ENCODE data around the gene RIPK1. TPM values are rescaled to one million over a fixed set of nuclear protein-coding genes. Genes with fewer than 3 reads are reported as not detected.
A peak's percentile ranks its signal among the peaks of the same experiment; 100 is the strongest.
"Not testable (repeated sequence)": the region's sequence is repeated elsewhere in the genome, so short reads cannot be mapped to it uniquely, and the experiment has no call there.

The RIPK1 gene
- total RNA-seq, 1 donor from 2014 or later: 10.6 TPM

DNA sequence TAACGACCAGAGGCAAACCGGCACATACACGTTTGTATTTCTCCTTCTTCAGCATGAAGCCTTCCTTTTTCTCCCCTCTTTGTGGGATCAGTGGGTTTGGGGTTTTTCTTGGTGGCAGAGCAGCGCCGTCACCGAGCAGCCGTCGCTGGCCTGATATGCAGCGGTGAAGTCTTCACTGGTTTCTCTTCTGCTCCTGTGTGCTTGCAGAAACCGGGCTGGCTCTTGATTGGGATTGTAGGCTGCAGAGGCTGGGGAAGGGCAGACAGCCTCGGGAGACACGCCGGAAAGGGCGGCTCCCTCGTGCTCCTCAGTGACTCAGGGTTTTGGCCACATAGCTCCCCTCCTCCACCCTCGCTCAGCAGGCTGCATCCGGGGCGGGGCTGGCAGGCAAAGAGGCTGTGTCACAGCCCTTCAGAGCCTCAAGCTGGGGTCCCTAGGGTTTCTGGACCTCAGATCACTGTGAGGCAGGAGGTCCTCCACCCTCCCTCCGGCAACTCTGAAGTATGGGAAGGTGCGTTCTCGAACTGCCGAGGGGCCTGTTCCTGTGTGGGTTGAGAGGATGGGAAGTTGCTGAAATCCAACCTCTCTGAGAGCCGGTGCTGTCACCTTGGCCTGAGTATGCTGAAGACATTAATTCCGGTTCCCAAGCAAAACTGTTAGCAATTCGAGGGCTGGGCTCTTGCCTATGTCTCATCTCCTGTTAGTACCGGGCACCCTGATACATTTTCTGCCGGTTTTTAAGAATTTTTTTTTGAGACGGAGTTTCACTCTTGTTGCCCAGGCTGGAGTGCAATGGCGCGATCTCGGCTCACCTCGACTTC is 44.4 kb upstream of the RIPK1 start:
- TF ChIP-seq, protein P1, sequence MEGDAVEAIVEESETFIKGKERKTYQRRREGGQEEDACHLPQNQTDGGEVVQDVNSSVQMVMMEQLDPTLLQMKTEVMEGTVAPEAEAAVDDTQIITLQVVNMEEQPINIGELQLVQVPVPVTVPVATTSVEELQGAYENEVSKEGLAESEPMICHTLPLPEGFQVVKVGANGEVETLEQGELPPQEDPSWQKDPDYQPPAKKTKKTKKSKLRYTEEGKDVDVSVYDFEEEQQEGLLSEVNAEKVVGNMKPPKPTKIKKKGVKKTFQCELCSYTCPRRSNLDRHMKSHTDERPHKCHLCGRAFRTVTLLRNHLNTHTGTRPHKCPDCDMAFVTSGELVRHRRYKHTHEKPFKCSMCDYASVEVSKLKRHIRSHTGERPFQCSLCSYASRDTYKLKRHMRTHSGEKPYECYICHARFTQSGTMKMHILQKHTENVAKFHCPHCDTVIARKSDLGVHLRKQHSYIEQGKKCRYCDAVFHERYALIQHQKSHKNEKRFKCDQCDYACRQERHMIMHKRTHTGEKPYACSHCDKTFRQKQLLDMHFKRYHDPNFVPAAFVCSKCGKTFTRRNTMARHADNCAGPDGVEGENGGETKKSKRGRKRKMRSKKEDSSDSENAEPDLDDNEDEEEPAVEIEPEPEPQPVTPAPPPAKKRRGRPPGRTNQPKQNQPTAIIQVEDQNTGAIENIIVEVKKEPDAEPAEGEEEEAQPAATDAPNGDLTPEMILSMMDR (IDR thresholded peaks at IDR 0.05; ENCODE audit: partially characterized antibody, unreplicated experiment): no peak
- Mint-ChIP-seq H3K27ac (ENCODE audit: unreplicated experiment) (peak overlapping the region; percentile 68), H3K9me3 (ENCODE audit: unreplicated experiment) (peaks cover 7% of the 10 kb centered on the region), H3K36me3 (ENCODE audit: unreplicated experiment) (peaks cover 8% of the 10 kb centered on the region), H3K4me3 (ENCODE audit: unreplicated experiment) (peak overlapping the region; percentile 89), H3K27me3 (ENCODE audit: unreplicated experiment) (no peaks in the 10 kb centered on the region), H3K4me1 (ENCODE audit: low read depth, unreplicated experiment) (peaks cover 14% of the 10 kb centered on the region)
- DNase-seq: peak; percentile 86

DNA sequence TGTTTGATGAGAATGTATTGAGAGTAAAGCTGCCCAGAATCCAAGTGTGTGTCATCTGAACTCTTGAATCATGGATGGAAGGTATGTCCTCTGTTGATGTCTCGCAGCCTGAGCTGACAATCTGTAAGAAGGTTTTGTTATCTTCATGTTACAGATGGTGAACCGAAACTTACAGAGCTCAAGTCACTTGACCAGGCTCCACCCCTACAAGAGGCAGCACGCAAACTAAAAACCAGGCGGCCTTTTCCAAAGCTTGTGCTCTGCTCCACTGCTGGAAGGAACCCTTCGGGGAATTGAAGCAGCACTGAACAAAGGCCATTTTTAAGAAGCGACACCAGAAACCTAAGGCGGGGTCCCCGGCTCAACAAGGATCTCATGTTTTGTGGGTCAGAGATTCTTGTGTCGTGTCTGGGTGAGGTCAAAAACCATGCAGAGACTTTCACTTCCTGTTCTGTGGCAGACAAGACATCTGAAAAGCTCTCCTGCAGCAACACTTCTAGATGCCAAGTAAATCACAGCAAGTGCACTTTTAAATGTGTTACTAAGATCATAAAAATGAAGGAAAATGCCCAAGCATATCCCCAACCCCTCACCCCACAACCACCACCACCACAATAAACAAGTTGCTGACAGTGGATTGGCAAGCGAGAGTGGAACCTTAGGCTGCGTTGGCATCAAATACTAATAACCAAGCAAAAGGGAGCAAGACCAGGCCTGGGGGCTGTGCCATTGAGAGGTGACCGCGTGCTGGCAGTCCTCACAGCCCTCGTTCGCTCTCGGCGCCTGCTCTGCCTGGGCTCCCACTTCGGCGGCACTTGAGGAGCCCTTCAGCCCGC is 41.3 kb upstream of the RIPK1 start:
- DNase-seq: no peak
- Mint-ChIP-seq H3K4me3 (ENCODE audit: unreplicated experiment) (peak overlapping the region; percentile 34), H3K4me1 (ENCODE audit: low read depth, unreplicated experiment) (peaks cover 14% of the 10 kb centered on the region), H3K27me3 (ENCODE audit: unreplicated experiment) (no peaks in the 10 kb centered on the region), H3K9me3 (ENCODE audit: unreplicated experiment) (peaks cover 8% of the 10 kb centered on the region), H3K36me3 (ENCODE audit: unreplicated experiment) (no peaks in the 10 kb centered on the region), H3K27ac (ENCODE audit: unreplicated experiment) (peak overlapping the region; percentile 48)
- TF ChIP-seq, protein P1 (IDR thresholded peaks at IDR 0.05; ENCODE audit: partially characterized antibody, unreplicated experiment): no peak

DNA sequence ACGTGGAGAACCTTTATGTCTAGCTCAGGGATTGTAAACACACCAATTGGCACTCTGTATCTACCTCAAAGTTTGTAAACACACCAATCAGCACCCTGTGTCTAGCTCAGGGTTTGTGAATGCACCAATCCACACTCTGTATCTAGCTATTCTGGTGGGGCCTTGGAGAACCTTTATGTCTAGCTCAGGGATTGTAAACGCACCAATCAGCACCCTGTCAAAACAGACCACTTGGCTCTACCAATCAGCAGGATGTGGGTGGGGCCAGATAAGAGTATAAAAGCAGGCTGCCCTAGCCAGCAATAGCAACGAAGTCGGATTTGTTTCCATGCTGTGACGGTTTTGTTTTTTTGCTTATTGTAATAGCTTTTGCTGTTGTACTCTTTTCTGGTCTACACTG is 40.1 kb upstream of the RIPK1 start:
- DNase-seq; H3K27me3 Mint-ChIP-seq (ENCODE audit: unreplicated experiment); H3K9me3 Mint-ChIP-seq (ENCODE audit: unreplicated experiment); H3K4me1 Mint-ChIP-seq (ENCODE audit: low read depth, unreplicated experiment); H3K36me3 Mint-ChIP-seq (ENCODE audit: unreplicated experiment); H3K27ac Mint-ChIP-seq (ENCODE audit: unreplicated experiment); H3K4me3 Mint-ChIP-seq (ENCODE audit: unreplicated experiment): not testable (repeated sequence)

DNA sequence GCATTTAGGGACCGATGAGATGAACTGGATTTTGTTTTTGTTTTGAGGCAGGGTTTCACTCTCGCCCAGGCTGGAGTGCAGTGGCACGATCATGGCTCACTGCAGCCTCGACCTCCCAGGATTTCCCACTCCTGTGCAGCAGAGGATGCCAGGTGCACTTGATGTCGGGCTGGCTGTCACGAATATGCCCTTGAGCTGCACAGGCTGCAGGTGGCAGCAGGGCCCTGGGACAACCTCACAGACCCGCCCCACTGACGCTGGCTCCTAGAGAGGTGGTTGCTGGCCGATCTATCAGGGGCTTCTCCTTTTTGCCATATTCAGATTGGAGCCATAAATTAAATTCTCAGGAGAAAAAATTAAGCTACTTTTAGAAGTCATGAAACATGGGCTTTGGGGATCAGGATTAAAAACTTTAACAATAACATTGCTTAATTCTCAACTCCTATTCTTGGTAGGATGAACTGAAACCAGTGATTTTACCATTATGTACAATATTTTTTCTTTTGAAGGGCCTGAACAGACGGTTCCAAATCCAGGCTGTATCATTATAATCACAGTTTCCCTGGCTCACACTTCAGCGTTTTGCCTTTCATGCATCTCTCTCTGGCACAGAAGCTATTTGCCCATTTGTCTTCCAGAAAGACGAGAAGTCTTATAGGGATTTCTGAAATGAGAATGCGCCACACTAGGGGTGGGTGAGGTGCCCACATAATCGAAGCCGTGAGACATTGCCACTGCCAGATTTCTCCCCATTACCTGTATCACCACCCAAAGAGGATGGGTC is 36.2 kb upstream of the RIPK1 start:
- peaks cover 10% of the 10 kb centered on the region for H3K9me3 Mint-ChIP-seq (ENCODE audit: unreplicated experiment)
- TF ChIP-seq, protein P1 (IDR thresholded peaks at IDR 0.05; ENCODE audit: partially characterized antibody, unreplicated experiment): no peak
- no peaks in the 10 kb centered on the region for H3K36me3 Mint-ChIP-seq (ENCODE audit: unreplicated experiment)
- H3K27ac Mint-ChIP-seq (ENCODE audit: unreplicated experiment): no peak overlapping the region
- H3K4me3 Mint-ChIP-seq (ENCODE audit: unreplicated experiment): no peak overlapping the region
- no peak for DNase-seq
- H3K27me3 Mint-ChIP-seq (ENCODE audit: unreplicated experiment): peaks cover 2% of the 10 kb centered on the region
- H3K4me1 Mint-ChIP-seq (ENCODE audit: low read depth, unreplicated experiment): no peaks in the 10 kb centered on the region

DNA sequence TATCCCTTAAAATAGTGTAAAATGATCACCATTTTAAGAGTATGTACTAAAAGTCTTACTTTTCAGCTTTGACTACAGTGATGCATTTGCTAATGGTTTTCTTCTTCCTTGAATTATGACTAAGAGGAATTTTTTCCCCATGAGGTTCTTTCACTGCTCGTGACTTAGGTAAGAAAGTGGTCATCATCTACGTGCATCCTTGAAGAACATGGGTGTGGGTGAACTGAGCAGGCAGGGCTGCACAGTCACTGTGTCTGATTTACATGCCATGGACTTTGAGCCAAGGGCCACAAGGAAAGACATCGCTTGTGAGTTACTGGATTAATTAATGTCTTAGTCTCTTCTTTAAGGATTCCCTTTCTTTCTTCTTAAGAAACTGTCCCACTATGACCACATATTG is 35.3 kb upstream of the RIPK1 start:
- Mint-ChIP-seq H3K9me3 (ENCODE audit: unreplicated experiment) (peaks cover 8% of the 10 kb centered on the region), H3K36me3 (ENCODE audit: unreplicated experiment) (no peaks in the 10 kb centered on the region), H3K4me3 (ENCODE audit: unreplicated experiment) (no peak overlapping the region), H3K27ac (ENCODE audit: unreplicated experiment) (no peak overlapping the region), H3K27me3 (ENCODE audit: unreplicated experiment) (peaks cover 2% of the 10 kb centered on the region), H3K4me1 (ENCODE audit: low read depth, unreplicated experiment) (peaks cover 8% of the 10 kb centered on the region)
- TF ChIP-seq, protein P1 (IDR thresholded peaks at IDR 0.05; ENCODE audit: partially characterized antibody, unreplicated experiment): no peak
- DNase-seq: no peak
